ENCODE results near the gene RAB44.
"Not testable (repeated sequence)": the region's sequence is repeated elsewhere in the genome, so short reads cannot be mapped to it uniquely, and the experiment has no call there.

RAB44 gene

GRCh38 chr6:36713846-36714245 lies 16.2 kb downstream of the RAB44 start:
- DNase-seq (no peak), ATAC-seq (no peak)

DNA sequence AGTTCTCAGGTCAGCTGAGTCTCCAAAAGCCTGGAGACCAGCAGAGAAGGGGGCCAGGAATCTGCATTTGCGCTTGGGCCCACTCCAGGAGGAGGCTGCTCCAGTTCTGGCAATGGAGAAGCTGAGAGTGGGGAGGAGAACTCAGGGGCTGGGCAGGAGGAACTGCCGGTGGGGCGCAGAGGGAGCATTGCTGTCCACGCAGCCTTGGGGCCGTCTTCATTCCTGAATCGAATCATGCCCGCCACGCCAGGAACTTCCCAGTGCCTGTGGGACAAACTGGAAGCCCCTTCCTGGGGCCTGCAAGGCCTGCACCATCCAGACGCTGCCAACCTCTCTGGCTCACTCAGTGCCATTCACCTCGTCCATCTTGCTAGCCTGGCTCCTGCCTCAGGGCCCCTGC lies 16.9 kb downstream of the RAB44 start:
- ATAC-seq (no peak), DNase-seq (no peak)

DNA sequence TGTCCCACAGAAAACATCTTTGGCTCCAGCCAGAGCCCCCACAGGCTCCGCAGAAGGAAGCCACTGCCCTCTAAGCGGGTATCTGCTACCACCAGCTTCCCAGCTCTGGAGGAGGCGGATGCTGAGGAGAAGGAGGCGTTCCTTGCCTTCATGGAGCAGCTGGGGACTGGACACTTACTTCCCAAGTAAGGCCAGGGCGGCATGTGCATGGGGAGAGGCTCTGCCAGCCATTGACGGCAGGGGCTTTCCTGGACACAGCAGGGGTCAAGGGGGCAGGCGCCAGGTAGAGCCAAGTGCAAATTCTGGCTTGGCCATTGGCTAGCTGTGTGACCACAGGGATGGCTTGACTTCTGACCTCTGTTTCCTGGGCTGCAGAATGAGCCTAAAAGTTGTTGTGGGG lies 17.8 kb downstream of the RAB44 start:
- DNase-seq (no peak), ATAC-seq (no peak)

DNA sequence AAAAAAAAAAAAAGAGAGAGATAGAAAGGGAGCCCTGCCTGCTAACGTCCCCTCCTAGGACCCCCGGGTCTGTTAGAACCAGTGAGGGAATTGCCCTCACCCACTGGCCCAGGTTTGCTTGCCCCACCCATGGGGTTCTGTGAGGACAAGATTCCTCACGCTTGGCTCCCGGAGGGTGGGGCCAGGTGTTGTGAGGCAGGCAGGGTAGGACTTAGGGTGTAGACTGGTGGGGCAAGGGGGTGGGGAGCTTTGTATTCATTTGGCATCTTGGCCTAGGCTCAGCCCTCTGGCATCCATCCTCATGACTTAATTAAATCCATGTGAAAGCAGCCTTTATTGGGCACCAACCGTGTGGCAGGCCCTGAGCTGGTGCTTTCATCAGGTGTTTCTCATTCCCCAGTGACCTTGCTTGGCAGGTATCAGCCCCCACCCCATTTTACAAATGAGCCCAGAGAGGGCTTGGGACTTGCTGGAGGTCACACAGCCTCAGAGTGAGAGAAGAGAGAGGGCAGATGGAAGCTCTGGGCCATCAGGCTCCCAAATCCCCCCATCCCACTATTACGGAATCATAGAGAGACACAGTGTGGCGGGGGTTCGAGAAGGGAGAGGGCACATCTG lies 19.0 kb downstream of the RAB44 start:
- no peak for ATAC-seq
- no peak for DNase-seq

GRCh38 chr6:36717231-36717825 lies 19.7 kb downstream of the RAB44 start:
- ATAC-seq (no peak), DNase-seq (no peak)

- no peak for DNase-seq
- ATAC-seq, result no peak
Observed at GRCh38 chr6:36717871-36718540, 20.4 kb downstream of the RAB44 start.

DNA sequence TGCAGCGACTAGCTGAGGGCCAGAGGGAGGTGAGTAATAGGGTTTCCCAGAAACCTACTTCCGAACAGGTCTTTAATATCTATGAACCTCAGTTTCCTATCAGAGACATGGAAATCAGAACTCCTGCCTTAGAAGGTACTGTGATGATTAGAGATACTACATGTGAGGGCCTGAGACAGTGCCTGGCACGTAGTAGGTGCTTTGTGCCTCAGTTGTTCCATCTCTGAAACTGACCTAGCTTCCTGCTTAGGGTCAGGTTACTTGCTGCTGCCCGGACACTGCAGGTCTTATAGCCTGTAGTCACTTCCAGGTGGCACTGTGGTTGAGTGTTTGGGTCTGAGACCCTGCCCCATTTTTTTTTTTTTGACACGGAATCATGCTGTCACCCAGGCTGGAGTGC lies 20.9 kb downstream of the RAB44 start:
- ATAC-seq, result no peak

DNA sequence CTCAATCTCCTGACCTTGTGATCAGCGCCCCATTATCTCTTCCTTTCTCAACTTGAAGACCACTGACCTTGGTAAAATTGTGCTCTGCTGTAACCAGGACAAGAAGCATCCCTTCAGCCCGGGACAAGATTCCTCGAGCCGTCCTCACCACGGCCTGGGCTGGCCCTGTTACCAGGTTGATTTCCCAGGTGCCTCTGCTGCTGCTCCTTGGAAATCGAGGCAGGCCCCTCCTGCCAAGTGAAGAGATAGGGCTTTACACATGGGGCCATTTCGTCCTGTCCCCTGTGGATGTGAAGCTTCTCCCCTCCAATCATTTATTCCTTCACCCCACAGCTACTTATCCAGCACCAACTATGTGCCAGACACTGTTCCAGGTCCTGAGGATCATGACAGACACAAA lies 21.5 kb downstream of the RAB44 start:
- DNase-seq (no peak), ATAC-seq (no peak)

More for the DNA sequence above, 20.9 kb downstream of the RAB44 start:
- DNase-seq, result no peak

DNA sequence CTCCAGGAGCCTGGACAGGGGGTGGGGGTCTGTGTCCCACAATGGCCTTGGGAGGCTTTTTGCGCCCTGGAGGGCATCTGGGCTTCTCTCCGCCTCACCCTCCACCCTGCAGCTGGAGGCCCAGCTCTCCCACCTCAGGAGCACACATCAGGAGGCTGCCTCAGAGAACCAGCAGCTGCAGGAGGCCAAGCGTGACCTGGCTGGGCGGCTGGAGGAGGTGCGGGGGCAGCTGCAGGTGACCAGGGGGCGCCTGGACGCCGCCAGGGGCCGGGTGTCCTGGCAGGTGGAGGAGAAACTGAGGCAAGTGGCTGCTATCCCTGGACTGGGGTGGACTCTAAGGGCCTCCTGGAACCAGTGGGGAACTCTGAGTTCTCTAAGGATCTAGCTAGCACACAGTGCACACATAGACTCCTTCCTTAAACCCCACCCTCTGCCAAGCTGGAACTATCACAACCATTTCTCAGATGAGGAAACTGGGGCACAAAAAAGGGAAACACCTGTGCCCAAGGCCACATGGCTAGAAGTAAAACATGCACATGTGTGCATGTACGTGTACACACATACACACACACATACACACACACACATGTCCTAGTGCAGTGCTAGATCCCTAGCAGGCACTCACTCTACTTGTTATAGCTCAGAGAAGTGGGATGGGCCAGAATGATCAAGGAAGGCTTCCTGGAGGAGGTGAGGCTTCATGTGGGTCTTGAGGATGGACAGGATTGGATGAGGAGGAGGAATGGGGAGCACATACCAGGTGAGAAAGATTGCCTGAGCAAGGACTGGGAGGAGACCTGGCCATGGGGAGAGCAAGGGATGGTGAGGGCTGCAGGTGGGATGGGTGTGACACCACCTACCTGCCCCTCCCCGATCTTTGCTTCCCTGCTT lies 22.9 kb downstream of the RAB44 start:
- DNase-seq (no peak), ATAC-seq (no peak)

DNA sequence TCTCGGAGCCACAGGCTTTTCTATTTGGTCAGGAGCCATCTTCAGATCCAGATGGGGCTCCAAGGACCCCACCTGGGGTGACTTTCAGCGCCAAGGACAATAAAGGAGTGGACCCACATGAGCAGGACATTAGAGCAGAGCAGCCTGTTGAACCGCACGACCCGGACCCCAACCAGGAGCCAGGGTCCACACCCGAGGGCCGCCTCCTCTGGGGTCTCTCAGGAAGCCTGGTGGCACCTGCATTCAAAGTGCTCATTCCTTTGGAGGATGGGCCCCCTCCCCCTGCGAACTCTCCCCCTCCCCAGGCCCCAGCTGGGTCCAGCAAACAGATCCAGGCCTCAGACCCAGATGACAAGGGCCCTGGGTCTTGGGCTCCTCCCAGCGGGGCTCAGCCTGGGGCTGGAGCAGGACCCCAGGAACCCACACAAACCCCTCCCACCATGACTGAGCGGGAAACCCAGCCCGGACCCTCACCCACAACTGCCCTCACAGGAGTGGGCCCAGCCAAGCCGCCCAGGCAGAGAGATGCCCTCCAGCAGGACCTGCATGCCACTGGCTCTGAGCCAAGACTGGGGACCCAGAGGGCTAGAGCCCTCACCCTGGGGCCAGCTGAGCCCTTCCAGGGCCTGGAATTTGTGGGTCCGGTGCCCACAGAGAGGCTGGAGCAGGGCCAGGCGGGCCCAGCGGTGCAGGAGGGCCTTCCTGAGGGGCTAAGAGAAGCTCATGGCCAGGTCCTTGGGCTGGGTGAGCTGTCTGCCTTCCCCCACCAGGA lies 23.9 kb downstream of the RAB44 start:
- DNase-seq (no peak), ATAC-seq (no peak)

- ATAC-seq (no peak), DNase-seq (no peak)
Observed at GRCh38 chr6:36722365-36722764, 24.7 kb downstream of the RAB44 start.

DNA sequence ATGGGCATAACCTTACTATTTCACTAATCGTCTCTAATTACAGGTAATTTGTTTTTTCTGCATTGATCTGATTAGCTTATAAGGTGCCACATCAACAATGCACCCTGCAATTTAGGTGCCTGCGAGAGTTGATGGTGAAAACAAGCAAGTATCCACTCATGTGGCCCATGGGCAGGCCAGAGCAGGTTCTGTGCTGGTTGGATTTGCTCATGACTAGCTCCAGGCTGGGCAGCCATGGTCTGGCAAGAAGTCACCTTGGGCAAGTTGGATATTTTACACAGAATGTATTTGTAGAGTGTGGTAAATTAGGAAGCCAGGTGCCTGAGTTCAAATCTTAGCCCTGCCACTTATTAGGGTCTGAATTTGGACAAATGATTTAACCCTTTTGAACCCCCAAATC lies 25.3 kb downstream of the RAB44 start:
- ATAC-seq, result no peak

GRCh38 chr6:36723992-36724391 lies 26.4 kb downstream of the RAB44 start:
- not testable (repeated sequence) for ATAC-seq

More for the DNA sequence above, 25.3 kb downstream of the RAB44 start:
- DNase-seq, result no peak

DNA sequence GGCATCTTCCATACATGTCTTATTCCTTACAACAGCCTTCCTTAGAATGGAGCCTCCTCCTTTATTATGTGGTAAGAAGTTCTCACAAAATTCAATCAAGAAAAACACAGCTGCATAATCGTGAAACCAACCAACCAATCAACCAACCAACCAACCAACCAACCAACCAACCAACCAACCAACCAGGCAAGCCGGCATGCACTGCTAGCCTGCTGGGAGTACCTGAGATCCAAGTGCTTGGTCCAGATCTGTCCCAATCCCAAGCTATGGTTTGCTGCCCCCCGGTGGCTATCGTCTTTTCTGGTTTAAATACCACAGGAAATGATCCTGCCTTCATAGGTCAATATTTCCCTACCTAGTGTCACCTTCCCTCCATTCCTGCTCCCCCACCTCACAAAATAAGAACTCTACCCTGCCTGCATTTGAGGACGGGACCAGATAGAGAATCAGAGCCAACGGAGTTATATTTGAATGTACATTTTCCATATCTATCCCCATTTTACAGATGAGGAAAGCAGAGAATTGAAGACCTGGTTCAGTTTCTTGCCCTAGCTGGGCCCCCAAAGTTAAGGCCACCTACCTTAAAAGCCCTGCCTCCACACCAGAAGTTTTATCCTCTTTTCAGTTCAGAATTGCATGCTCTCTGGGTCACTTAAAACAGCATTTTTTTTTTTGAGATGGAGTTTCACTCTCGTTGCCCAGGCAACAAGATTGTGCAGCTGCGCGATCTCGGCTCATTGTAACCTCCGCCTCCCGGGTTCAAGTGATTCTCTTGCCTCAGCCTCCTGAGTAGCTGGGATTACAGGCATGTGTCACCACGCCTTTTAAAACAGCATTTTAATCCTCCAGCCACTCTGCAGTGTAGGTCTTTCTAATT lies 27.1 kb downstream of the RAB44 start:
- DNase-seq (peak; percentile 74), ATAC-seq (no peak)

More at GRCh38 chr6:36723992-36724391, 26.4 kb downstream of the RAB44 start:
- DNase-seq, result not testable (repeated sequence)

GRCh38 chr6:36725581-36725980 lies 28.0 kb downstream of the RAB44 start:
- DNase-seq (no peak), ATAC-seq (no peak)

- no peak for DNase-seq
Observed at GRCh38 chr6:36727505-36728021, 29.9 kb downstream of the RAB44 start.

DNA sequence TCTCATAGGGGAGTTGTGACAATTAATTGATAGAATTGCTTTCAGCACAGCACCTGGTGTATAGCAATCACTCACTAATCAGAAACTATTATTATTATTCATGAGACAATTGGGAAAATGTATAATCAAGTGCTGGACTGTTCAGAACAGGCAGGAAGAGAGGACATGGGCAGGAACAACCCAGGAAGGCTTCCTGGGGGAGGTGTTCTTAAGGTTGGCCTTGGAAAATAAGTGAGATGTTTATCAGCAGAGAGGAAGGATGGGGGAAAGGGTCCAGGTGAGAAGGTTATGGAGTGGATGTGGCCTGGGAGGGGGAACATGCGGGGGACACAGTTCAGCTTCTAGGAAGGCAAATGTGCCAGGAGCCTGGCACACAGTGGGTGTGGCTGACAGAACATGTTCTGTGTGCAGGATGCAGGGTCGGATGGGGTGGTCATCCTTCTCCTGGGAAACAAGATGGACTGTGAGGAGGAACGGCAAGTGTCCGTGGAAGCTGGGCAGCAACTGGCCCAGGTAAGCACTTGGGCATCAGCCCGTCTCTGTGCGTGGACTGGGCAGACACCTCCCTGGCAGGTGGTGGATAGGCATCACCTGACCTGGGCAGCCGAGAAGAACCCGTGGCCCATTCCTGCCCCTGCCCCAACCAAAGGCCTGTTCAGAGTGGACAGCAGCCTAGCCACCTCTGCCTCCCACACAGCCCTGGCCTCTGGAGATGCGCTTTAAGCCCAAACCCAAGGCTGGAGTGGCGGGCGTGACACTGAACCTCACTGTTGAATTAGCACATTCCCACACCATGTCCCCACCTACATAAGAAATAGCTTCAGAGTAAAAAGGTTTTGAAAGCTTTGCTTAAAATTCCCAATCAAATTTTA lies 30.9 kb downstream of the RAB44 start:
- DNase-seq (no peak), ATAC-seq (no peak)

More at GRCh38 chr6:36727505-36728021, 29.9 kb downstream of the RAB44 start:
- no peak for ATAC-seq

- no peak for ATAC-seq
- DNase-seq, result no peak
Observed at GRCh38 chr6:36729161-36729524, 31.5 kb downstream of the RAB44 start.
